Transverse colon (tissue), 4 donors: Measurements from ENCODE around the gene ASPG. TPM values are rescaled to one million over a fixed set of nuclear protein-coding genes. Genes with fewer than 3 reads are reported as not detected.

ENCODE experiments used
- DNase-seq: peaks from one replicate; pipeline ENCODE4 v3.0.0-alpha.2; 2019
- H3K27ac ChIP-seq, 4 donors: fragments of 200-600 bp; sonication (generic); 2 replicates each; pipeline ENCODE4 v1.5.1; 2016 to 2018; ENCODE audit warnings: inconsistent platforms in 4 of 4
- H3K27me3 ChIP-seq: fragments of 200-600 bp; sonication (generic); 2 replicates; pipeline ENCODE4 v1.5.1; 2017; ENCODE audit warnings: inconsistent platforms
- H3K36me3 ChIP-seq, 4 donors: fragments of 200-600 bp; sonication (generic); 2 replicates each; pipeline ENCODE4 v1.5.1; 2017 to 2019; ENCODE audit warnings: inconsistent platforms in 4 of 4
- H3K4me1 ChIP-seq, 4 donors: fragments of 200-600 bp; sonication (generic); 2 replicates each; pipeline ENCODE4 v1.5.1; 2017 to 2020; ENCODE audit warnings: inconsistent platforms in 4 of 4
- H3K4me3 ChIP-seq, 4 donors: fragments of 200-600 bp; sonication (generic); 1 replicate in 1 of 4; 2 replicates in 3 of 4; pipeline versions ENCODE4 v1.5.1 to v1.6.1; 2017 to 2019; ENCODE audit warnings: inconsistent platforms in 4 of 4
- H3K9me3 ChIP-seq, 2 donors: fragments of 200-600 bp; sonication (generic); 2 replicates each; pipeline ENCODE4 v1.5.1; 2017 to 2019; ENCODE audit warnings: inconsistent platforms in 2 of 2
- EP300 ChIP-seq: sonication (generic); formaldehyde crosslinking; IDR thresholded peaks from one replicate; pipeline ENCODE4 v1.6.1; 2017; ENCODE audit warnings: antibody characterized with exemption, low read depth
- POLR2A ChIP-seq: fragments of 450-650 bp; IDR thresholded peaks from one replicate; pipeline ENCODE4 v1.6.1; 2016; ENCODE audit warnings: antibody characterized with exemption, mild to moderate bottlenecking, moderate library complexity
- POLR2AphosphoS5 ChIP-seq, 3 donors: sonication (generic); formaldehyde crosslinking; IDR thresholded peaks; one replicate each; pipeline ENCODE4 v1.6.1; 2016; ENCODE audit warnings: antibody characterized with exemption in 3 of 3
- WGBS, 2 donors: methylation state at CpG; one replicate each; pipeline ENCODE4 v1.1.5; 2018; ENCODE audit warnings: low coverage in 1 of 2; 5-methylcytosine and 5-hydroxymethylcytosine counted together
- in situ Hi-C, 4 donors: fragments of 200-750 bp; cut with MboI; loops; one replicate each; pipeline versions ENCODE4 v1.15.0 to v1.15.1; 2017; ENCODE audit warnings: low sequenced_read_pairs in 3 of 4, low pct_ligation_motif_present in 1 of 4, low pct_unique_long_range_greater_than_20kb in 1 of 4
- intact Hi-C: fragments of 100-400 bp; cut with DNase I; formaldehyde crosslinking; loops from one replicate; pipeline ENCODE4 v1.15.1; 2023; ENCODE audit warnings: low total_unique reads
- total RNA-seq, 4 donors: library from RNA; depleted of rRNA; stranded (reverse); fragments of >200 nt; gene quantifications; one replicate each; pipeline ENCODE4 v1.1.0, GENCODE V29; 2016
- TF ChIP-seq, protein P1 (sequence below), 5 experiments: fragments of 200-600 bp in 3 of 5; fragments of 450-650 bp in 2 of 5; sonication (generic) in 3 of 5; IDR thresholded peaks; 1 replicate in 2 of 5; 2 replicates in 3 of 5; pipeline ENCODE4 v1.5.1; 2016 to 2017; ENCODE audit warnings: antibody characterized with exemption in 5 of 5, inconsistent platforms in 3 of 5, mild to moderate bottlenecking in 2 of 5, moderate library complexity in 1 of 5

The ASPG gene
- total RNA-seq, 4 donors from 2014 or later, result 4.4 to 20.3 (median 8.7) TPM

DNA sequence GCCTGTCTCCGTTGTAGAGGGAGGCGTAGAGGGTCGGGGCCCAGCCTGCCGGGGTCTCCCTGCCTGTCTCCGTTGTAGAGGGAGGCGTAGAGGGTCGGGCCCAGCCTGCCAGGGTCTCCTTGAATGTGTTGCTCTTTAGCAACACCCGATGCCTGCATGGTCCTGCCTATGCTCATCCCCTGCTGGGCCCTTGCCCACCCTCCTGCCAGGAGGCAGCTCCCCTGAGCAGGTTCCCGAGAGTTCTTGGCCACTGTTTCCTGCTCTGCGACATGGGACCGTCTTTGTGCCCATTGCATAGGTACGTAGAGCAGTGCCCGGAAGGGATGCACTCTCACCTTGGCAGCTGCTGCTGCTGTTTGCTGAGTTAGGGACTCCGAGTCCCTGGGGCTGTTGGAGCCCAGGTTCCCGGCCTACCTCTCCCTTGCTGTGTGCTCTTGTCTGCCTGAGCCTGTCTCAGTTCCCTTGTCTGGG, 56.2 kb downstream of the ASPG start:
- no peak overlapping the region for H3K4me3 ChIP-seq
- H3K27me3 ChIP-seq, result peaks cover 34% of the 10 kb centered on the region
- in situ Hi-C loops (loop anchor here (25.0 kb wide), 1 partner anchor 421 kb away; no protein-coding TSS in a partner anchor), intact Hi-C loops (loop anchor here (2.0 kb wide), 1 partner anchor 421 kb away; no protein-coding TSS in a partner anchor)
- H3K36me3 ChIP-seq, result no peaks in the 10 kb centered on the region
- WGBS, 2 donors, result 92% methylated on average over 15 of the region's 15 CpGs; no CpG with 5 or more reads in 1 of the 2 donors
- no peak for DNase-seq
- TF ChIP-seq, protein P1, sequence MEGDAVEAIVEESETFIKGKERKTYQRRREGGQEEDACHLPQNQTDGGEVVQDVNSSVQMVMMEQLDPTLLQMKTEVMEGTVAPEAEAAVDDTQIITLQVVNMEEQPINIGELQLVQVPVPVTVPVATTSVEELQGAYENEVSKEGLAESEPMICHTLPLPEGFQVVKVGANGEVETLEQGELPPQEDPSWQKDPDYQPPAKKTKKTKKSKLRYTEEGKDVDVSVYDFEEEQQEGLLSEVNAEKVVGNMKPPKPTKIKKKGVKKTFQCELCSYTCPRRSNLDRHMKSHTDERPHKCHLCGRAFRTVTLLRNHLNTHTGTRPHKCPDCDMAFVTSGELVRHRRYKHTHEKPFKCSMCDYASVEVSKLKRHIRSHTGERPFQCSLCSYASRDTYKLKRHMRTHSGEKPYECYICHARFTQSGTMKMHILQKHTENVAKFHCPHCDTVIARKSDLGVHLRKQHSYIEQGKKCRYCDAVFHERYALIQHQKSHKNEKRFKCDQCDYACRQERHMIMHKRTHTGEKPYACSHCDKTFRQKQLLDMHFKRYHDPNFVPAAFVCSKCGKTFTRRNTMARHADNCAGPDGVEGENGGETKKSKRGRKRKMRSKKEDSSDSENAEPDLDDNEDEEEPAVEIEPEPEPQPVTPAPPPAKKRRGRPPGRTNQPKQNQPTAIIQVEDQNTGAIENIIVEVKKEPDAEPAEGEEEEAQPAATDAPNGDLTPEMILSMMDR (IDR thresholded peaks at IDR 0.05), result no peak
- TF ChIP-seq POLR2A (no peak), EP300 (no peak), POLR2AphosphoS5 (IDR thresholded peaks at IDR 0.05) (no peak)
- no peaks in the 10 kb centered on the region for H3K9me3 ChIP-seq
- peaks cover 9 to 35% (median 34%) of the 10 kb centered on the region in 4 donors for H3K4me1 ChIP-seq
- no peak overlapping the region for H3K27ac ChIP-seq

DNA sequence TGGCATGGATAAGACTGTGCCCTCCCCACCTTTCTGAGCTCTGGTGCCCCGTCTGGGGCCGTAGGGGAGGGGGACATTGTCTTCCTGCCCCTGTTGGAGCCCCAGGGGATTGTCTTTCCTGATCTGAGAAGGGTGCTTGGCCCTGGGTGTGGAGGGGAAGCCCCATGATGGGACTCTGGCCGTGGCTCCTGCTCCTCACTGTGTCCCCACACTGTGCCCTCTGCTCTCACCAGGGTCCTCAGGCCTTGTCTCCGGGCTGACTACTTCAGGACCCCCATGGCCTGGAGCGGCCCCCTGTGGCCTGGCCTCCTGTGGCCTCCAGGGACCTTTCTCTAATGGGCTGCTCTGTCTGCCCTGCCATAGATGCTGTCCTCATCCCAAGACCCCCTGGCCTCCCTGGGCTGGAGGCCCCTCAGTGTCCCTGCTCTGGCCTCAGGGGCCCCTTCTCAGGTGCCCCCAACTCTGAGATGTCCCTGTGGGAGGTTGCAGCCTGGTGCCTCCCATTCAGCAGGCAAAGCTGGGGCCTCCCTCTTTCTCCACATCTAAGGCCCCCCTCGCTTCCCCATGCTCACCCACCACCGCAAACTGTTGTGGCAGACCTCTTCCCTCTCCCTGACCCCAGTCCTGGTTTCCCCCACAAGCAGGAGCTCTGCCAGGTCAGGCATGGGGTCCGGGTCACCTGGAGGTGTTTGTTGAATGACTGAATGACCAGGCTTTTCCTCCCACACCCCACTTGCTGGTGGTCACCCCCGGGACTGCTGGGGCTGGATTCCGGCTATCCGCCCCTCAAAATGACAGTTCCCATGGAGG, 56.8 kb downstream of the ASPG start:
- Histone ChIP-seq H3K27me3 (peaks cover 27% of the 10 kb centered on the region), H3K4me3 (no peak overlapping the region), H3K4me1 (peaks cover 6 to 28% (median 27%) of the 10 kb centered on the region in 4 donors), H3K36me3 (no peaks in the 10 kb centered on the region), H3K9me3 (no peaks in the 10 kb centered on the region), H3K27ac (no peak overlapping the region)
- intact Hi-C loops (loop anchor here (2.0 kb wide), 1 partner anchor 420 kb away; no protein-coding TSS in a partner anchor), in situ Hi-C loops (loop anchor here (25.0 kb wide), 1 partner anchor 420 kb away; no protein-coding TSS in a partner anchor)
- WGBS, 2 donors, result 68% methylated on average over 10 of the region's 11 CpGs; no CpG with 5 or more reads in 1 of the 2 donors
- DNase-seq, result no peak
- no peak for TF ChIP-seq POLR2A
- TF ChIP-seq, protein P1 (IDR thresholded peaks at IDR 0.05), result no peak
- TF ChIP-seq EP300, result no peak
- TF ChIP-seq POLR2AphosphoS5 (IDR thresholded peaks at IDR 0.05), result no peak

DNA sequence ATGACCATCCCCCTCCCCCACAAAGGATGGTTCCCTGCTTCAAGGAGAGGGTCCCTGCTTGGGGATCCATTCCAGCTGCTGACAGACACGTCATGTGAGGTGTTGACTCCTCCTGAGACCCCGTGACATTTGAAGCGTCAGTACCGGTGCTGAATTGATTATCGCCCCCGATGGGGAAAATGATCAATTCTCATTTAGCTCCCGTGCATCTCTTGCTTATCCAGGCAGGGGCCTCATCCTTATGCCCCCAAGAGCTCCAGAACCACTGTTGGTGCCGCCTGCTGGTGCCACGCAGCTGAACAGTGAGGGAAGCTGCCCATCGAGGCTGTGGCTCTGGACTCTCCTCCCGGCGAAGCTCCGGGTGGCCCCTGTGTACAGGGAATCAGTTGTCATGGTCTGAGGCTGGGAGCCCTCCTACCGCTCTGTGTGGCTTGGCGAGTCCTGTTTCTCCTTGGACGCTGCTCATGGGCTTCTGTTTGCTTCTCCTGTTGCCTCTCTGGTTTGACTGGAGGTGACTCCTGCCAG, 57.5 kb downstream of the ASPG start:
- intact Hi-C loops (loop anchor here (2.0 kb wide), 1 partner anchor 420 kb away; no protein-coding TSS in a partner anchor), in situ Hi-C loops (loop anchor here (25.0 kb wide), 1 partner anchor 419 kb away; no protein-coding TSS in a partner anchor)
- H3K4me3 ChIP-seq, result no peak overlapping the region
- peaks cover 20% of the 10 kb centered on the region for H3K27me3 ChIP-seq
- H3K9me3 ChIP-seq, result no peaks in the 10 kb centered on the region
- no peak for DNase-seq
- TF ChIP-seq POLR2AphosphoS5 (IDR thresholded peaks at IDR 0.05) (no peak), EP300 (no peak), POLR2A (no peak)
- TF ChIP-seq, protein P1 (IDR thresholded peaks at IDR 0.05), result no peak
- WGBS, 2 donors, result 60 to 82% methylated on average over 1 to 12 of the region's 16 CpGs
- peaks cover 2 to 21% (median 20%) of the 10 kb centered on the region in 4 donors for H3K4me1 ChIP-seq
- H3K36me3 ChIP-seq, result no peaks in the 10 kb centered on the region
- no peak overlapping the region for H3K27ac ChIP-seq
